Measurements from ENCODE around the gene FGFR4.

FGFR4 gene

DNA sequence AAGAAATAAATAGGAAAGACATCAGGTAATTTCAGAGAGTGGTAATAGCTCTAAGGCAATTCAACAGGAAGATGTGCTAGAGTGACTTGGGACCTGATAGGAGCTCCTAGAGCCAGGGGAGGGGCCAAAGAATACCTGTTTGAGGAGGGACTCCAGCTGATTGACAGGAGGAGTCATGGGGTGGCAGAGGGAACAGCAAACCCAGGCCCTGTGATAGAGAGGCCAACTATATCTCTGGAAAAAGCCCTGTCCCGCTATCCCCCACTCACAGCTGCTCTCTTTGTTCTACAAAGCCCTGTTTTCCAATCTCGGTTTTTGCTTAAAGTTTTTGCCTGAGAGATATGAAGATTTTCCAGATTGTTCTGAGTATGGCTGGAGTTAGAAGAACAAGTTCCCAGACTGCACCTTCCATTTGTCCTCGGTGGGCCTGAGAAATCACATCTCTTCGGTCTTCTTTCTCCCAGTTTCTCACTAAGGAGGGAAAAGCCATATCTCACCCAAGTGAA, 37.8 kb downstream of the FGFR4 start:
- no peak for TF ChIP-seq POLR2A (IDR thresholded peaks at IDR 0.05; ENCODE audit: low read depth, low read length)
- FAIRE-seq = no peak
- DNase-seq (ENCODE audit: insufficient read length, low spot score) = no peak

DNA sequence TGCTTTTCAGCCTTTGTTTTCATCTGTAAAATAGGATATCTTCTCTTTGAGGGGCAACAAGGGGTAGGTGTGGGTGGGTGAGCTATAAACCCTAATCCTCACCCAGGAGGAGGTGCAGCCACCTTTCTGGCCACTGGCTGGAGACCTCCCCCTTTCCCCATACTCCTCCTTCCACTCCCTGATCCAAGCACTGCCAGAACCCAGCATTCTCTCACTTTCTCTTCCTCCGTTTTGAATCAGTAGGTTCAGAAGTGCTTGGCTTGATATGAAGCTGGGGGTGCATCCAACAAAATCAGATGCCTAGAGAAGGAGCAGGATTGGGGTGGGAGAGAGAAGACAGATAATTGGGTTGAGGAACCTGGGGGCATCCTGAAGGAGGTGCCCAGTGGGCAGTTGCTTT, 40.1 kb downstream of the FGFR4 start:
- DNase-seq (ENCODE audit: insufficient read length, low spot score) (no peak), FAIRE-seq (no peak)
- TF ChIP-seq POLR2A (IDR thresholded peaks at IDR 0.05; ENCODE audit: low read depth, low read length) = no peak

DNA sequence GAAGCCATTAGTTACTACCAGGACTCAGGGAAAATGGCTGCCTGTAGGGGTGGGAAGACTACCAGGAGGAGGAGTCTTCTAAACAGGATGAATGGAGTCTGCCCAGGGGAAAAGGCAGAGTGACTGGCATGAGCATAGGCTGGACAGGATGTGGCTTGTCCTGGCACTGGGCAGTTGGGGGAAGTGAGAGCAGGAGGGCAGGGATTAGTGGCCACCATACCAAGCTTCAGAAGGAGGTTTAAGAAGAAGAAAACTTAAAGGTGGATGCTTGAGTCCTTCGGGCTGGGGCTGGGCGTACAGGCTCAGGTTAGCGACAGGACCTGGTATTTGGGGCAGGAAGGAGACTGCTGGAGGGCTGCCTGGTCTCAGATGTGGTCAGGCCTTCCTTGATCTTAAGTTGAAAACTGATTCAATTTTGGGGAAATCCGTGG, 41.9 kb downstream of the FGFR4 start:
- no peak for DNase-seq (ENCODE audit: insufficient read length, low spot score)
- no peak for TF ChIP-seq POLR2A (IDR thresholded peaks at IDR 0.05; ENCODE audit: low read depth, low read length)
- no peak for FAIRE-seq

DNA sequence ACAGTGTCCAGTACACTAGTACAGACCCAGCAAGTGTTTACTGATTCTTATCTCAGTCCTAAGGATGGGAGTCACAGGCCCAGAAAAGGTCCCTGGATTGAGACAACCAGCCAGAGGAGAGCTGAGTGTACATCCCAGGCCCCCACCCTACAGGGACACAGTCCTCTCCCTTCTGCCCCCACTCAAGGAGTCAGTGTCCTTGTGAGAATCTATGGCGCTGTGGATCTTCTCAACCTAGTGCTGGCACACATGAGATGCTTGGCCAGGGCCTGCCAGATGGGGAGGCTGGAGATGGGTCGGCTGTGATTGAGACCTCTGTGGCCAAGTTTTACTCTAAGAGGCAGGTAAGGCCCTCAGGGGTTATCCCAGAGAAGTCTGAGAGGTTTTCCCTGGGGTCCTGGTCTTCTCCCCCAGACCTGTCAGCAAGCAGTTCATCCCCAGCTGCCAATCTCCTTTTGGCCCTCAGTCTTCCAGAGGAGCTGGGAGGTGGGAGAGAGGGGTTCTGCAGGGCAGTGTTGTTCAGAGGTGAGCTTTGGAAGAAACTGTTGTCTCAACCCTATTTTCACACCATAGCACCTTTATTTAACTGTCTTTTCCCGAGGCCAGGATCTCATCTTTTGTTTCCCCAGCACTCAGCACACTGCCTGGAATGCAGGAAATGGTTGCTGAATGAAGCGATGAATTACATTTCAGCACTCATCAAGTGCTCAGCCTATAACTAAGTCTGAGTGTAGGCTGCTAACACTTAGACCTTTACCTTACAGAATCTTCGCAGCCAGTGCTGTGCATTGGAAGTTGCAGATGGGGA, 43.7 kb downstream of the FGFR4 start:
- no peak for TF ChIP-seq POLR2A (IDR thresholded peaks at IDR 0.05; ENCODE audit: low read depth, low read length)
- DNase-seq (ENCODE audit: insufficient read length, low spot score) (no peak), FAIRE-seq (no peak)

DNA sequence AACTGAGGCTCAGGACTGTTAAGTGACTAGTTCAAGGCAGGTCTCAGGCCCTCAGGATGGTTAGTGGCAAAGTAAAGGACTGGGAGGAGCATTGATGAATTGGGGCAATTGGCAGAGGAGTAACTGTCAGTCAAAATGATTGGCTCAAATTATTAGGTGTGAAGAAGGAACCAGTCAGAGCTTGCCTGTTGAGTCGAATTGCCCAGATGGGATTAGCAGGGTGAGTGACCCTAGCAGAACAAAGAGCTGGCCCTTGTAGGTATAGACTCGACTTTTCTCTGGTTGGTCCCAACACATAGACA, 44.3 kb downstream of the FGFR4 start:
- FAIRE-seq (no peak), DNase-seq (ENCODE audit: insufficient read length, low spot score) (no peak)
- TF ChIP-seq POLR2A (IDR thresholded peaks at IDR 0.05; ENCODE audit: low read depth, low read length) = no peak

DNA sequence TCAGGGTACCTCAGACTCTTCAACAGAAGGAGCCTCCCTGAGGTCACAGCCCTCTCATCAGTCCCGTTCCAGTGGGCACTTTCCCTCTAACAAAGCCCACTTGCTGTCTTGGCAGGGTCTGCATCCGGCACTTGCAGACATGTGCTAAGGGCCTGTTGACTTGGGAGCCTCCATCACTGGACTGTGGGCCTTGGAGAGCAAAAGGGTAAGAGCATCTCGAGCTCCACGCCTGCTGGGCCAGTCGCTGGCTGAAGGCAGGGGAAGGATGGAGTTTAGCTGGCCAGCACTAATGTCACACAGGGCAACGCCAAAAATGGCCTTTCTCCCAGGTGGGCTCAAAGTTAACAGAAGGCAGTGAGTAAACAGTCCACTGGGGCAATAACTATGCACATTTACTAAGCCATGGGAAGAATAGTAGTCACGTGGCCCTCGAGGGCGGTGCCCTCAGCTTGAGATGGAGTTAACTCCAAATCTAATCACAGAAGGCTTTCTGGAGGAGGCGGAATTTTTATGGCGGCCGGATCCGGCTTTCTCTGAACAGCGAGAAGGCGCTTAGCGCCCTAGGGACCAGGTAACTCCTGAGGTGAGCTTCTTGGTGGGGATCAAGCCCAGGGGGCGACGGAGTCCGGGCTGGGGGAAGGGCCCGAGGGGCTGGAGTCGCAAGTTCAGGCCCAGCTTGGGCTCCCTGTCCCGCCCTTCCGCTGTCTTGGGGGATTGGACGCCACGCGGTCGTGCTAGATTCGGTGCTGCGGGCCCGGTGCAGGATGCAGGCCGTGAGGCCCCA, 44.8 kb downstream of the FGFR4 start:
- no peak for TF ChIP-seq POLR2A (IDR thresholded peaks at IDR 0.05; ENCODE audit: low read depth, low read length)
- FAIRE-seq (no peak), DNase-seq (ENCODE audit: insufficient read length, low spot score) (no peak)

- DNase-seq (ENCODE audit: insufficient read length, low spot score) = no peak
- no peak for FAIRE-seq
- TF ChIP-seq POLR2A (IDR thresholded peaks at IDR 0.05; ENCODE audit: low read depth, low read length) = no peak
Observed at GRCh38 chr5:177132136-177133095, 45.7 kb downstream of the FGFR4 start.

GRCh38 chr5:177133096-177133852, 46.6 kb downstream of the FGFR4 start, which contains the start of gene NSD1:
NSD1 (plus strand) TSS chr5:177133773; CDS start chr5:177135104, 1,331 bp downstream.
- DNase-seq (ENCODE audit: insufficient read length, low spot score) (peak; percentile 50), FAIRE-seq (no peak)
- peak; percentile 37; the same call in 1 of the 2 replicates for TF ChIP-seq POLR2A (IDR thresholded peaks at IDR 0.05; ENCODE audit: low read depth, low read length)

- FAIRE-seq (no peak), DNase-seq (ENCODE audit: insufficient read length, low spot score) (no peak)
- TF ChIP-seq POLR2A (IDR thresholded peaks at IDR 0.05; ENCODE audit: low read depth, low read length) = no peak; the same call in 1 of the 2 replicates
Observed at GRCh38 chr5:177133853-177134696, 47.4 kb downstream of the FGFR4 start.

- no peak for DNase-seq (ENCODE audit: insufficient read length, low spot score)
- no peak for FAIRE-seq
- no peak for TF ChIP-seq POLR2A (IDR thresholded peaks at IDR 0.05; ENCODE audit: low read depth, low read length)
Observed at GRCh38 chr5:177134697-177135225, 48.0 kb downstream of the FGFR4 start.

DNA sequence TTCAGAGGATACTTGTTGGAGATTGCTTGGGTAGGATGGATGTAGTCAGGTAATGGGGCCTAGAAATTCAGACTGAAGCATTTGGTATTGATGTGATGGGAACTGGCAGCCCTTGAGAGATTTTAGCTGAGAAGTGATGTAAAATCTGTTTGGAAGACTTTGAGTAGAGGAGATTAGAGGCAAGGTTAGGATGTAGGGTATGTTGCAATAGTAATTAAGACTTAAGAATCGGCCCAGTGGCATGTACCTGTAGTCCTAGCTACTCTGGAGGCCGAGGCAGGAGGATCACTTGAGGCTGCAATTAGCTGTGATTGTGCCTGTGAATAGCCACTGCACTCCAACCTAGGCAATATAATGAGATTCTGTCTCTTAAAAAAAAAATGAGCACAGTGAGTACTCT, 53.6 kb downstream of the FGFR4 start:
- no peak for DNase-seq (ENCODE audit: insufficient read length, low spot score)
- no peak for FAIRE-seq
- TF ChIP-seq POLR2A (IDR thresholded peaks at IDR 0.05; ENCODE audit: low read depth, low read length) = no peak

- no peak for FAIRE-seq
- no peak for TF ChIP-seq POLR2A (IDR thresholded peaks at IDR 0.05; ENCODE audit: low read depth, low read length)
Observed at GRCh38 chr5:177141496-177141895, 54.8 kb downstream of the FGFR4 start.

More at GRCh38 chr5:177141496-177141895, 54.8 kb downstream of the FGFR4 start:
- DNase-seq (ENCODE audit: insufficient read length, low spot score) = no peak
